ENCODE results near the gene SLC16A4.
A peak's percentile ranks its signal among the peaks of the same experiment; 100 is the strongest.
"Not testable (repeated sequence)": the region's sequence is repeated elsewhere in the genome, so short reads cannot be mapped to it uniquely, and the experiment has no call there.

SLC16A4 gene

GRCh38 chr1:110390692-110391245, at the start of gene SLC16A4:
TSS of gene SLC16A4 (minus strand) at chr1:110391026. CDS start at chr1:110389323, 1,703 bp downstream.
- no peak for DNase-seq

- not testable (repeated sequence) for DNase-seq
Observed at GRCh38 chr1:110439873-110440272, 49.0 kb upstream of the SLC16A4 start.

GRCh38 chr1:110438893-110439292, 48.1 kb upstream of the SLC16A4 start:
- no peak for DNase-seq

GRCh38 chr1:110437645-110438299, 46.9 kb upstream of the SLC16A4 start:
- not testable (repeated sequence) for DNase-seq

GRCh38 chr1:110436635-110437034, 45.8 kb upstream of the SLC16A4 start:
- DNase-seq, result no peak

GRCh38 chr1:110434946-110435345, 44.1 kb upstream of the SLC16A4 start:
- DNase-seq, result no peak

- DNase-seq, result no peak
Observed at GRCh38 chr1:110433803-110434202, 43.0 kb upstream of the SLC16A4 start.

- no peak for DNase-seq
Observed at GRCh38 chr1:110433213-110433612, 42.4 kb upstream of the SLC16A4 start.

- DNase-seq, result no peak
Observed at GRCh38 chr1:110430901-110431300, 40.1 kb upstream of the SLC16A4 start.

GRCh38 chr1:110430366-110430765, 39.5 kb upstream of the SLC16A4 start:
- DNase-seq, result no peak

GRCh38 chr1:110428946-110429345, 38.1 kb upstream of the SLC16A4 start:
- DNase-seq, result no peak

GRCh38 chr1:110426854-110427253, 36.0 kb upstream of the SLC16A4 start:
- no peak for DNase-seq

- peak; percentile 41 for DNase-seq
Observed at GRCh38 chr1:110425612-110426152, 34.9 kb upstream of the SLC16A4 start.

GRCh38 chr1:110424699-110425611, 34.1 kb upstream of the SLC16A4 start:
- no peak for DNase-seq

GRCh38 chr1:110420874-110421793, 30.3 kb upstream of the SLC16A4 start:
- no peak for DNase-seq

- DNase-seq, result no peak
Observed at GRCh38 chr1:110420023-110420662, 29.3 kb upstream of the SLC16A4 start.

- DNase-seq, result no peak
Observed at GRCh38 chr1:110418729-110419128, 27.9 kb upstream of the SLC16A4 start.

- DNase-seq, result not testable (repeated sequence)
Observed at GRCh38 chr1:110413045-110413444, 22.2 kb upstream of the SLC16A4 start.

GRCh38 chr1:110412576-110412975, 21.8 kb upstream of the SLC16A4 start:
- peak; percentile 81 for DNase-seq

GRCh38 chr1:110411173-110411735, 20.4 kb upstream of the SLC16A4 start:
- no peak for DNase-seq

GRCh38 chr1:110409316-110409715, 18.5 kb upstream of the SLC16A4 start:
- DNase-seq, result no peak
